GM10248 (cell line): ENCODE results near the gene FLT1.

ENCODE experiments used
- CTCF ChIA-PET: fragments of 300-600 bp; sonication (Branson Sonifier 250); formaldehyde crosslinking; extraction: SDS; loops from one replicate; lab custom pipeline; 2021; ENCODE audit warnings: antibody characterized with exemption; lab: Yijun Ruan, JAX
- POLR2A ChIA-PET: fragments of 350-650 bp; sonication (Branson Sonifier 250); formaldehyde crosslinking; extraction: SDS; loops from one replicate; lab custom pipeline; 2020; ENCODE audit warnings: antibody characterized with exemption; lab: Yijun Ruan, JAX
- DNase-seq: peaks from one replicate; pipeline ENCODE4 v3.0.0; 2012; ENCODE audit errors: extremely low spot score
- CTCF ChIP-seq: IDR thresholded peaks from 2 replicates; pipeline ENCODE4 v1.5.1; 2012; ENCODE audit warnings: mild to moderate bottlenecking, low read depth; ENCODE audit errors: extremely low read depth, missing control alignments, control extremely low read depth

Gene FLT1

DNA sequence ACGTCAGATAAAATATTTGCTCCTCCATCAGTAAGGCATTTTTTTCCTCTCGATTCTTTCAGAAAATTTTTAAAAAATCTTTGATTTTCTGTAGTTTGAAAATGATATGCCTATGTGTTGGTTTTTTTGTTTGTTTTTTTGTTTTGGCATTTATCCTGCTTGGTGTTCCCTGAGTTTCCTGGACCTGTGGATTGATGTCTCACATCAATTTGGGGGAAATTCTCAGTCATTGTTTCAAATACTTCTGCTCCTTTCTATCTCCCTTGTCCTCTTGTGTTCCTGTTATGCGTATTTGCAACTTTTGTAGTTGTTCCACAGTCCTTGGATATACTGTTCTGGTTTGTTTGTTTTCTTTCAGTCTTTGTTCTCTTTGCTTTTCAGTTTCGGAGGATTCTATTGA, 18.8 kb upstream of the FLT1 start:
- ChIA-PET POLR2A (no interaction called here), CTCF (no interaction called here)
- no peak for DNase-seq
- TF ChIP-seq CTCF = no peak

- ChIA-PET POLR2A (no interaction called here), CTCF (no interaction called here)
- no peak for TF ChIP-seq CTCF
- no peak for DNase-seq
These were observed 15.6 kb upstream of the FLT1 start for GRCh38 chr13:28510542-28510941.

GRCh38 chr13:28510066-28510465, 15.1 kb upstream of the FLT1 start:
- no peak for TF ChIP-seq CTCF
- ChIA-PET POLR2A (no interaction called here), CTCF (no interaction called here)
- no peak for DNase-seq

DNA sequence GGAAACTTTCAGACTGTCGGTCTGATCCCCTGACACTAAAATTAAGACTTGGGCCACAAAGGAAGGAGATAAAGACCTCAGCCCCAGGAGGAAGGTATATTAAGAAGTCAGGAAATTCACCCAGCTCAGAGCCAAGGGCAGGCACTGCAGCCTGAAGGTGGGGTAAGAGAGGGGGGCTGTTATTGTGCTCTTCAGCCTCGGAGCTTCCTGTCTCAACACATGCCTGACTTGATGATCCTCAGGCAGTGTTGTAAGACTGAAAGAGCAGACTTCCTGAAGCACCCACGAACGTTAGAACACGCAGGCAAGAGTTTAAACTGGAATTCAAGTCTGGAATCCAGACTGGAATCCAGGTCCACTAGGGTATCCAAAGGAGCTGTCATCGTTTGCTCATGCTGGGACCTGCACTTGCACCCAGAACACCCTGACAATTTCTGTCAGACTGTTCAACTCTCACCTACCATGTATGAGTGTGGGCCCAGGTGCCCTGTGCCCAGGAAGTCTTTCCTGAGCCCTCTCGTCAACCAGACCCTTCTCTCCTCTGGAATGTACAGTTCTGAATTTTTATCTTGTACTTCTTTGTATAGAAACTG, 10.7 kb upstream of the FLT1 start:
- DNase-seq = no peak
- ChIA-PET POLR2A (interaction anchor here (0.5 kb wide), 1 partner anchor 49 kb away, joined by 3 read pairs; no protein-coding TSS in a partner anchor), CTCF (interaction anchor here (1.1 to 1.9 kb wide), 2 partner anchors 15 to 63 kb away, joined by 3 to 4 read pairs; no protein-coding TSS in a partner anchor)
- no peak for TF ChIP-seq CTCF

- no peak for TF ChIP-seq CTCF
- ChIA-PET CTCF (interaction anchor here (1.4 to 1.9 kb wide), 2 partner anchors 13 to 23 kb away, joined by 3 to 4 read pairs; no protein-coding TSS in a partner anchor), POLR2A (no interaction called here)
- no peak for DNase-seq
These were observed 8.4 kb upstream of the FLT1 start for GRCh38 chr13:28503182-28503967.

- ChIA-PET POLR2A (no interaction called here), CTCF (no interaction called here)
- no peak for DNase-seq
These were observed 6.6 kb upstream of the FLT1 start for GRCh38 chr13:28501547-28501946.

More at GRCh38 chr13:28501547-28501946, 6.6 kb upstream of the FLT1 start:
- TF ChIP-seq CTCF = no peak
